PFSK-1 (cell line): ENCODE data around the gene KAZALD1.

Experiments
- FOXP2 ChIP-seq: optimal IDR thresholded peaks from 2 replicates; pipeline ENCODE3; 2011; ENCODE audit warnings: borderline replicate concordance, control low read depth, inconsistent platforms; ENCODE audit not compliant: insufficient read depth; ENCODE audit errors: extremely low read length, extremely low read depth
- POLR2AphosphoS5 ChIP-seq: IDR thresholded peaks from 2 replicates; pipeline ENCODE4 v1.6.1; 2012; ENCODE audit warnings: low read depth, mild to moderate bottlenecking, control low read depth, low read length, moderate library complexity
- REST ChIP-seq, 2 experiments: IDR thresholded peaks; 2 replicates each; pipeline versions ENCODE4 v1.6.1 to v1.8.0; 2011 to 2012; ENCODE audit warnings: low read depth in 2 of 2, low read length in 2 of 2, control low read depth in 1 of 2, inconsistent platforms in 1 of 2, mild to moderate bottlenecking in 1 of 2, moderate library complexity in 1 of 2; ENCODE audit not compliant: insufficient read depth in 1 of 2
- SIN3A ChIP-seq: IDR thresholded peaks from 2 replicates; pipeline ENCODE4 v1.6.1; 2012; ENCODE audit warnings: mild to moderate bottlenecking, low read length, moderate library complexity, borderline replicate concordance; ENCODE audit not compliant: insufficient read depth
- TAF1 ChIP-seq: IDR thresholded peaks from 2 replicates; pipeline ENCODE4 v1.6.1; 2012; ENCODE audit warnings: low read length, control low read depth, borderline replicate concordance; ENCODE audit not compliant: insufficient read depth

KAZALD1 gene

DNA sequence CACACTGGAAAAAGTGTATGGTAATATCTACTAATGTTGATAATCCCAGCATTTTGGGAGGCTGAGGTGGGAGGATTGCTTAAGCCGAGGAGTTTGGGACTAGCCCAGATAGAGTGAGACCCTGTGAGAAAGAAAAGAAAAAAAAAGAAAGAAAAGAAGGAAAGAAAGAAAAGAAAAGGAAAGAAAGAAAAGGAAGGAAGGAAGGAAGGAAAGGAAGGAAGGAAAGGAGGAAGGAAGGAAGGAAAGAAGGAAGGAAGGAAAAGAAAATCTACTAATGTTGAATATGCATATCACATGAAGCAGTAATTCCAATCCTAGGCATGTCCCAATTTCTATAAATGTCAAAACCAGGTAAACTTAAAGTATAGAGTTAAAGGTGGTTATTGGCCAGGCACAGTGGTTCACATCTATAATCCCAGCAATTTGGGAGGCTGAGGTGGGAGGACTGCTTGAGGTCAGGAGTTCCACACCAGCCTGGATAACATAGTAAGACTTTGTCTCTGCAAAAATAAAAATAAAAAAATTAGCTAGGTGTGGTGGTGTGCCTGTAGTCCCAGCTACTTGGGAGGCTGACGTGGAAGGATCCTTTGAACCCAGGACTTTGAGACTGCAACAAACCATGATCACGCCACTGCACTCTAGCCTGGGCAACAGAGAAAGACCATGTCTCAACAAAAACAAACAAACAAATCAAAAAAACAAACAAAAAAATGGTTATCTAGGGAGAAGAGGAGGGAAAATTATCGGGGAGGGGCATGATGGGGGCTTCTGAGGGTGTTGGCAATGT lies 5.2 kb upstream of the KAZALD1 start:
- TF ChIP-seq TAF1: no peak
- TF ChIP-seq POLR2AphosphoS5: no peak
- TF ChIP-seq REST (IDR thresholded peaks at IDR 0.05; ENCODE audit: insufficient read depth in 1 of 2, low read depth in 2 of 2, low read length in 2 of 2): no peak
- no peak for TF ChIP-seq FOXP2
- TF ChIP-seq SIN3A: no peak

- TF ChIP-seq SIN3A (peak; percentile 68; the same call in 1 of the 2 replicates), POLR2AphosphoS5 (peak; percentile 46; the same call in 1 of the 2 replicates), TAF1 (no peak; the same call in 1 of the 2 replicates), FOXP2 (no peak), REST (IDR thresholded peaks at IDR 0.05; ENCODE audit: insufficient read depth in 1 of 2, low read depth in 2 of 2, low read length in 2 of 2) (no peak)
Measured at GRCh38 chr10:101060036-101060950, 1.5 kb upstream of the KAZALD1 start.

DNA sequence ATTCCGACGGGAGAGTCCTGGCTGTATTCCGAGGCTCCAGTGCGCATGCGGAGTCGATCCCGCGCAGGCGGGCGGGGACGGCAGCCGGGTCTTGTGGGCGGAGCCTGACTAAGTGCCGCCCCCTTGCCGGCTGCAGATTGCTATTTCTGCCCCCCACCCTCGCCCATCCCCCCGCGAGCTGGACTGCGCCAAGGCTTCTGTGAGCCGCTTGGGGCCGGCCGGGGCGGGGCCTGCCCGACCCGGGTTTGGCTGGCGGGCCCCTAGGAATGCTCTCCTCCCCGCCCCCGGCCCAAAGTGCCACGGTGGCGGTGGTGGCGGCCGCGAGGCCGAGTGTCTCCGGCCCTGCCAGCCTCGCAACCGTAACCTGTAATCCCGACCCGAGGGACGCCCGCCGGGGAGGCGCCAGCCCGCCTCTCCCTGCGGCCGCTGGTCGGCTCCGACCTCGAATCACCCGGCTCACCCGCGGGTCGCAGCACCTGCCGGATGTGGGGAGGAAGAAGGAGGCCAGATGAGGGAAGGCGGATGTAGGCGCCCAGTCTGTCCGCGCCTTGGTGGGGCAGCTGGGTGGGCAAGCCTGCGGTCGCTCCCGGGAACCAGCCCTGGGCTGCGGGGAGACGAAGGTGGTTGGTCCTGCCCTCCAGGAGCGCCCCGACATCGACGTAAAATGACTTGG lies 702 bp upstream of the KAZALD1 start:
- 0 out of 4 replicates have a peak, but pooled peaks of 1 of the 2 experiments have one; percentile 6 for TF ChIP-seq REST (IDR thresholded peaks at IDR 0.05; ENCODE audit: insufficient read depth in 1 of 2, low read depth in 2 of 2, low read length in 2 of 2)
- no peak for TF ChIP-seq FOXP2
- no peak for TF ChIP-seq SIN3A
- TF ChIP-seq POLR2AphosphoS5: peak; percentile 44
- TF ChIP-seq TAF1: peak; percentile 48; the same call in 1 of the 2 replicates

- no peak for TF ChIP-seq FOXP2
Measured at GRCh38 chr10:101062232-101063049, 652 bp downstream of the KAZALD1 start.
